SU-DHL-6 (cell line): ENCODE results near the gene PTPN1.

Experiments used
- EZH2phosphoT487 ChIP-seq: fragments of 200-600 bp; sonication (generic), shearing (Covaris generic); conservative IDR thresholded peaks from 2 replicates; pipeline ENCODE4 v1.6.1; 2018; ENCODE audit warnings: mild to moderate bottlenecking, antibody characterized with exemption, low read length, moderate library complexity, mixed read lengths
- TF ChIP-seq, protein P1 (sequence below): fragments of 200-600 bp; sonication (generic); IDR thresholded peaks from one replicate; pipeline ENCODE4 v1.5.1; 2017; ENCODE audit warnings: antibody characterized with exemption, mild to moderate bottlenecking, low read length, moderate library complexity; ENCODE audit not compliant: insufficient read depth, poor library complexity, severe bottlenecking

DNA sequence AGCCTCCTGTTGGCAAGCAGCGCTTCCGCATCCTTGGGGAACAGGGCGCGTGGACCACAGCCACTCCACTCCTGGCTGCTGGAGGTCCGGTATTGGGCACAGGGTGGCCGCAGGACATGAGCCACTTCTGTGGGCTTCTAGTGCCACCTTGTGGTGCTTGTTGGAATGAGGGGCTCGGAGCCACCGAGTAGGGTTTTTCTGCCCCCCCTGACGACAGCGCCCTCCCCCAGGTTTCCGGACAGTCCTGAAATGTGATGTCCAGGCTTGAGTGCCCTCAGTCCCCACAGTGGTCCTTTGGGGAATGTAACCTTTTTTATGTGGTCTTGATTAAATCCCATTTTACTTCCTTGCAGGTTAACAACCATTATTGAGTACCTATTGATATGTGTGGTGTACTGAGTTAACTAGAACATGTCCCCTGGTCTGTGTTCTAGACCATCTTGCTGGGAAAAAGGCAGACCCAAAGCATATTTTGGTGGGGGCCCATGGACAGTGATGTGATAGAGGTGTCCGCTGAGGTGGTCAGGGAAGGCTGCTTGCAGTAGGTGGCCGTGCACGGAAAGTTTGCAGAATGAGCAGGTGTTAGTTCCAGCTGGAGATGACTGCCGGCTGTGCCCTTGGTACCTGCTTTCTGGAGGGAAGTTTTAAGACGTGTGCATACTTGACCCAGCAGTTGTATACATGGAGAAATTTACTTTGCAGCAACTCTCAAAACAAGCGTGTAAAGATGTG, 70.0 kb downstream of the PTPN1 start:
- TF ChIP-seq, protein P1, sequence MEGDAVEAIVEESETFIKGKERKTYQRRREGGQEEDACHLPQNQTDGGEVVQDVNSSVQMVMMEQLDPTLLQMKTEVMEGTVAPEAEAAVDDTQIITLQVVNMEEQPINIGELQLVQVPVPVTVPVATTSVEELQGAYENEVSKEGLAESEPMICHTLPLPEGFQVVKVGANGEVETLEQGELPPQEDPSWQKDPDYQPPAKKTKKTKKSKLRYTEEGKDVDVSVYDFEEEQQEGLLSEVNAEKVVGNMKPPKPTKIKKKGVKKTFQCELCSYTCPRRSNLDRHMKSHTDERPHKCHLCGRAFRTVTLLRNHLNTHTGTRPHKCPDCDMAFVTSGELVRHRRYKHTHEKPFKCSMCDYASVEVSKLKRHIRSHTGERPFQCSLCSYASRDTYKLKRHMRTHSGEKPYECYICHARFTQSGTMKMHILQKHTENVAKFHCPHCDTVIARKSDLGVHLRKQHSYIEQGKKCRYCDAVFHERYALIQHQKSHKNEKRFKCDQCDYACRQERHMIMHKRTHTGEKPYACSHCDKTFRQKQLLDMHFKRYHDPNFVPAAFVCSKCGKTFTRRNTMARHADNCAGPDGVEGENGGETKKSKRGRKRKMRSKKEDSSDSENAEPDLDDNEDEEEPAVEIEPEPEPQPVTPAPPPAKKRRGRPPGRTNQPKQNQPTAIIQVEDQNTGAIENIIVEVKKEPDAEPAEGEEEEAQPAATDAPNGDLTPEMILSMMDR: peak; percentile 52
- TF ChIP-seq EZH2phosphoT487: no peak
